Esophagus muscularis mucosa (tissue), 4 donors: ENCODE measurements around the gene LRMDA. TPM values are rescaled to one million over a fixed set of nuclear protein-coding genes. Genes with fewer than 3 reads are reported as not detected.

Source experiments
- DNase-seq: peaks from one replicate; pipeline ENCODE4 v3.0.0-alpha.2; 2017; ENCODE audit errors: extremely low spot score
- H3K27ac ChIP-seq, 4 donors: fragments of 200-600 bp; sonication (generic); replicated peaks in 1 of 4; 1 replicate in 3 of 4; 2 replicates in 1 of 4; pipeline ENCODE4 v1.5.1; 2016 to 2019; ENCODE audit warnings: mild to moderate bottlenecking in 1 of 4
- H3K27me3 ChIP-seq, 4 donors: fragments of 200-600 bp; sonication (generic); one replicate each; pipeline versions ENCODE4 v1.5.1 to v1.6.0; 2016 to 2019
- H3K36me3 ChIP-seq, 4 donors: fragments of 200-600 bp; sonication (generic); one replicate each; pipeline ENCODE4 v1.5.1; 2016 to 2019
- H3K4me1 ChIP-seq, 4 donors: fragments of 200-600 bp; sonication (generic); one replicate each; pipeline ENCODE4 v1.5.1; 2016 to 2019
- H3K4me3 ChIP-seq, 4 donors: fragments of 200-600 bp; sonication (generic); 1 replicate in 2 of 4; 2 replicates in 2 of 4; pipeline ENCODE4 v1.5.1; 2016 to 2019; ENCODE audit warnings: mild to moderate bottlenecking in 4 of 4, moderate library complexity in 1 of 4
- H3K9me3 ChIP-seq, 4 donors: fragments of 200-600 bp; sonication (generic); 1 replicate in 3 of 4; 2 replicates in 1 of 4; pipeline ENCODE4 v1.5.1; 2016 to 2019
- CTCF ChIP-seq, 3 experiments: fragments of 200-600 bp in 2 of 3; fragments of 450-650 bp in 1 of 3; sonication (generic) in 2 of 3; IDR thresholded peaks; one replicate each; pipeline ENCODE4 v1.5.1; 2017 to 2019; ENCODE audit warnings: antibody characterized with exemption in 3 of 3, mild to moderate bottlenecking in 2 of 3, moderate library complexity in 1 of 3
- EP300 ChIP-seq: sonication (generic); formaldehyde crosslinking; IDR thresholded peaks from one replicate; pipeline ENCODE4 v1.6.1; 2017; ENCODE audit warnings: antibody characterized with exemption
- POLR2A ChIP-seq: fragments of 450-650 bp; IDR thresholded peaks from one replicate; pipeline ENCODE4 v1.6.1; 2017; ENCODE audit warnings: antibody characterized with exemption, moderate library complexity, mild to moderate bottlenecking, low read depth
- POLR2AphosphoS5 ChIP-seq, 2 donors: sonication (generic); formaldehyde crosslinking; IDR thresholded peaks; one replicate each; pipeline ENCODE4 v1.6.1; 2017; ENCODE audit warnings: antibody characterized with exemption in 2 of 2
- WGBS: methylation state at CpG from one replicate; pipeline ENCODE4 v1.1.5; 2018; 5-methylcytosine and 5-hydroxymethylcytosine counted together
- intact Hi-C: fragments of 100-400 bp; cut with DNase I; formaldehyde crosslinking; loops from one replicate; pipeline ENCODE4 v1.15.1; 2023
- total RNA-seq, 4 donors: library from RNA; depleted of rRNA; stranded (reverse); fragments of >200 nt; gene quantifications; one replicate each; pipeline versions ENCODE4 v1.1.0 to v1.2.1, GENCODE V29; 2016

The LRMDA gene
- total RNA-seq, 4 donors from 2014 or later, result 14.3 to 34.9 (median 26.5) TPM

GRCh38 chr10:75634947-75635346 lies 203.5 kb downstream of the LRMDA start:
- H3K4me3 ChIP-seq, result no peak overlapping the region
- no peaks in the 10 kb centered on the region for H3K36me3 ChIP-seq
- no peak for TF ChIP-seq POLR2A
- TF ChIP-seq CTCF (IDR thresholded peaks at IDR 0.05), result no peak
- TF ChIP-seq POLR2AphosphoS5 (IDR thresholded peaks at IDR 0.05), result no peak
- no peak for TF ChIP-seq EP300
- H3K27me3 ChIP-seq, result no peaks in the 10 kb centered on the region
- 91% methylated on average over 2 of the region's 2 CpGs for WGBS
- H3K4me1 ChIP-seq, result peaks cover 0 to 6% (median 3%) of the 10 kb centered on the region in 4 donors
- H3K27ac ChIP-seq, result no peak overlapping the region
- DNase-seq, result no peak
- H3K9me3 ChIP-seq, result no peaks in the 10 kb centered on the region
- intact Hi-C loops, result no loop called here

DNA sequence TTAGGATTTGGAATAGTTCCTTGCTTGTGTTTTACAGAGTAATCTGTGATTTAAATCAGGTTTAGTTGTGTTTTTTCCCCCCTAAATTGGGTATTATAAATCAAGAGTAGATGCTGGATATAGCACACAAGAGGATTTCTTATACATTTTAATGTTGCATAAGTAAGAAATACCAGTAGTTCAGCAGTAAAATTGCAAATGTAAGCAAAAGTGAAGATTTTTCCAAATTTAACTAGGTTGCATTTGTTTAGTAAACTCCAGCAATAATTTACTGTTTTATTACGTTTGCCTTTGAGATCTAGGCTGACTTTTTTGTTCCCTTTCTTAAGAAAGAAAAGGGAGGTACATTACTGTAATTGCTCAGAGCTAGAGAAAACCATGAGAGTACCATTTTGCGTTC lies 207.3 kb downstream of the LRMDA start:
- 93% methylated on average over 2 of the region's 2 CpGs for WGBS
- DNase-seq, result no peak
- H3K27ac ChIP-seq, result no peak overlapping the region
- intact Hi-C loops, result no loop called here
- TF ChIP-seq CTCF (IDR thresholded peaks at IDR 0.05) (no peak), POLR2AphosphoS5 (IDR thresholded peaks at IDR 0.05) (no peak), EP300 (no peak), POLR2A (no peak)
- no peaks in the 10 kb centered on the region for H3K36me3 ChIP-seq
- no peak overlapping the region for H3K4me3 ChIP-seq
- no peaks in the 10 kb centered on the region for H3K4me1 ChIP-seq
- H3K9me3 ChIP-seq, result no peaks in the 10 kb centered on the region
- H3K27me3 ChIP-seq, result no peaks in the 10 kb centered on the region

DNA sequence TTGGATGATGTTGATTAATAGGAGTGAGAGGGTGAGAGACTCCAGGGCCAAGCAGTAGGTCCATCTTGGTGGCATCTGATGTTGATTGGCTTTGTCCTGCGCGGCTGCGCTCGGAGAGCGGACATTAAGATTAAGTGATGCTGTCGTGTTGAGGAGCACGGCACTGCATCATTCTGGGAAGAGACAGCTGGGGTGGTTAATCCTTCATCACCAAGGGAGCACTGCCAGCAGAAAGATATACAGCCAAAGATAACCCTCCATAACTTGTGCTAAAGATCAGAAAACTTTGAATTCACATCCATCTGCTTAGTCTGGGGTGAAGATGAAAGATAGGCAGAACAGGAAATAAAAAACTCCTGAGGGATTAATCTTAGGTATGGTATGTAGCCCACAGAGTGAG lies 208.3 kb downstream of the LRMDA start:
- intact Hi-C loops, result no loop called here
- no peak overlapping the region for H3K4me3 ChIP-seq

DNA sequence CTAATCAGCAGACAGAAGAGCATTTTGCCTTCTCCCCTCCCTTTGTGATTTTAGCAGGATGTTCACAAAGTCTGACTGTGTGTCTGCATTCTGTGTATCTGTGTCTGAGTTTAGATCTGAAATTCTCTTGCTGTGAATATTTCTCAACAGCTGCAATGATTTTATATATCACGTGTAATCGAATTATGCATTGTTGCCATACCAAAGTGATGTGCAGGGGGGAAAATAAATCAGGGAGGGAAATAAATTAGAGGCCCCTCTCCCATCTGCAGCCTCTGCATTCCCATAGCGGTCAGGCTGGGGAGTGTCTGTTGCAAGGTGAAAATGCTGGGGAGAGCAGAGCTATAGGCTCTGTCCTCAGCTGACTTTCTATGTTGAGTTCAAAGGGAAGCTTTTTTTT lies 209.0 kb downstream of the LRMDA start:
- intact Hi-C loops, result no loop called here
- WGBS, result 85% methylated on average over 3 of the region's 3 CpGs
- H3K36me3 ChIP-seq, result no peaks in the 10 kb centered on the region
- H3K27me3 ChIP-seq, result no peaks in the 10 kb centered on the region
- no peak for TF ChIP-seq CTCF (IDR thresholded peaks at IDR 0.05)
- no peak for TF ChIP-seq POLR2AphosphoS5 (IDR thresholded peaks at IDR 0.05)
- no peak for TF ChIP-seq POLR2A
- TF ChIP-seq EP300, result no peak
- H3K9me3 ChIP-seq, result no peaks in the 10 kb centered on the region
- no peak overlapping the region for H3K4me3 ChIP-seq
- no peak overlapping the region for H3K27ac ChIP-seq
- DNase-seq, result no peak
- H3K4me1 ChIP-seq, result no peaks in the 10 kb centered on the region

More for the DNA sequence above, 208.3 kb downstream of the LRMDA start:
- Histone ChIP-seq H3K9me3 (no peaks in the 10 kb centered on the region), H3K27me3 (no peaks in the 10 kb centered on the region), H3K4me1 (no peaks in the 10 kb centered on the region), H3K36me3 (no peaks in the 10 kb centered on the region), H3K27ac (no peak overlapping the region)
- WGBS, result 82% methylated on average over 7 of the region's 7 CpGs
- no peak for DNase-seq
- TF ChIP-seq EP300 (no peak), CTCF (IDR thresholded peaks at IDR 0.05) (no peak)

DNA sequence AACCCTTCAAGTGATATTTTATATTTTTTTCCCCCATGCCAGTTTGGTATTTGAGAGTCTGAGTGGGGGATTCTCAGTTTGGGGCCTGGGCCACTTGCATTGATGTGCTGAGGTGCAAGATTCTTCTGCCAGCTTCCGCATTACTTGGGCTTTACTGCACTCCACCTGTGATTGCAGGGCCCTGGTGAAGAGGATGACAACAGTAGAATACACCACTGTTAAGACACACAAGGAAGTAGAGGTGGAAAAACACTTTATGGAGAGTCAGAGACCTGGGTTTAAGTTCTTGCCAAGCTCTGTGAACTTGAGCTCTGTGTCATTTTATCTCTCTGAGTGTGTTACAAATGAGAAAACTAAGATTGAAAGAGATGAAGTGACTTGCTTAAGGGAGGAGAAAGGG lies 209.4 kb downstream of the LRMDA start:
- DNase-seq, result peak; percentile 45
- Histone ChIP-seq H3K27me3 (no peaks in the 10 kb centered on the region), H3K4me3 (no peak overlapping the region), H3K36me3 (no peaks in the 10 kb centered on the region), H3K27ac (no peak overlapping the region), H3K4me1 (peaks cover 0 to under 1% (median 0%) of the 10 kb centered on the region in 4 donors), H3K9me3 (no peaks in the 10 kb centered on the region)
- no peak for TF ChIP-seq POLR2AphosphoS5 (IDR thresholded peaks at IDR 0.05)
- no peak for TF ChIP-seq EP300
- no peak for TF ChIP-seq CTCF (IDR thresholded peaks at IDR 0.05)
- TF ChIP-seq POLR2A, result no peak
- WGBS, result 100% methylated on average over 1 of the region's 1 CpG
- intact Hi-C loops, result no loop called here
